Mesothelial cell of epicardium (in vitro differentiated cells): ENCODE data around the gene ARL4D. TPM values are rescaled to one million over a fixed set of nuclear protein-coding genes. Genes with fewer than 3 reads are reported as not detected.

Experiments used
- DNase-seq, 2 experiments: peaks; one replicate each; pipeline ENCODE4 v3.0.0; 2021; ENCODE audit warnings: low spot score in 2 of 2; ENCODE audit not compliant: unreplicated experiment in 2 of 2
- H3K27ac Mint-ChIP-seq: 2 replicates; pipeline ENCODE4 v1.8.0; 2021; ENCODE audit warnings: mixed read lengths
- H3K27me3 Mint-ChIP-seq: 2 replicates; pipeline ENCODE4 v1.8.0; 2021; ENCODE audit warnings: low read depth, mixed read lengths
- H3K36me3 Mint-ChIP-seq: 2 replicates; pipeline ENCODE4 v1.8.0; 2021; ENCODE audit warnings: mixed read lengths
- H3K4me1 Mint-ChIP-seq: 2 replicates; pipeline ENCODE4 v1.8.0; 2021; ENCODE audit warnings: mixed read lengths
- H3K4me3 Mint-ChIP-seq: 2 replicates; pipeline ENCODE4 v1.8.0; 2021; ENCODE audit warnings: mild to moderate bottlenecking, moderate library complexity, mixed read lengths
- H3K9me3 Mint-ChIP-seq: 2 replicates; pipeline ENCODE4 v1.8.0; 2021; ENCODE audit warnings: mixed read lengths
- CTCF ChIP-seq: fragments of 200-600 bp; sonication (generic); IDR thresholded peaks from one replicate; pipeline ENCODE4 v1.5.0; 2021; ENCODE audit warnings: antibody characterized with exemption; ENCODE audit not compliant: unreplicated experiment
- total RNA-seq: library from RNA; stranded (reverse); gene quantifications from 3 replicates; pipeline ENCODE4 v1.2.1, GENCODE V29; 2021

The ARL4D gene
- total RNA-seq, 1 donor from 2014 or later: 8.1 TPM

GRCh38 chr17:43381204-43381603 is 17.6 kb upstream of the ARL4D start:
- DNase-seq: no peak
- peaks cover 5% of the 10 kb centered on the region for H3K4me1 Mint-ChIP-seq
- no peak overlapping the region for H3K4me3 Mint-ChIP-seq
- no peaks in the 10 kb centered on the region for H3K27me3 Mint-ChIP-seq
- no peak for TF ChIP-seq CTCF
- H3K36me3 Mint-ChIP-seq: peaks cover 4% of the 10 kb centered on the region
- H3K27ac Mint-ChIP-seq: no peak overlapping the region
- peaks cover 20% of the 10 kb centered on the region for H3K9me3 Mint-ChIP-seq

DNA sequence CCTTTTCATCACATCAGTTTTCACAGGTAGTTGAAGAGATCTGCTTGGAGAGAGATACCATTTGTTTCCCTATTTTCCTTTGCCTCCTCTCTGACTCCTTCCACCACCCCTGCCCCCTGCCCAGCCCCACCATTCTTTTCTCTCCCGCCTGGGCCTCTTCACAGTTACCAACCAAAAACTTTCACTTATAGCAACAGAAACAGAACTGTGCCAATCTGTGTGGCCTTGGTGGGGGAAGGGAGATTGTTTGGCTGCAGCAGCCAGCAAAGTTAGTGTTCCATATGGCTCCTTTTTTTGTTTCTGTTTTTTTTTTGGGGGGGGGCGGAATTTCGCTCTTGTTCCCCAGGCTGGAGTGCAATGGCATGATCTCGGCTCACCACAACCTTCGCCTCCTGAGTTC is 17.2 kb upstream of the ARL4D start:
- peaks cover 4% of the 10 kb centered on the region for H3K36me3 Mint-ChIP-seq
- DNase-seq: no peak
- H3K27ac Mint-ChIP-seq: no peak overlapping the region
- H3K27me3 Mint-ChIP-seq: no peaks in the 10 kb centered on the region
- peaks cover 5% of the 10 kb centered on the region for H3K4me1 Mint-ChIP-seq
- TF ChIP-seq CTCF: no peak
- peaks cover 20% of the 10 kb centered on the region for H3K9me3 Mint-ChIP-seq
- no peak overlapping the region for H3K4me3 Mint-ChIP-seq

- Mint-ChIP-seq H3K4me3 (no peak overlapping the region), H3K9me3 (peaks cover 20% of the 10 kb centered on the region), H3K4me1 (peaks cover 9% of the 10 kb centered on the region)
Observed at GRCh38 chr17:43382776-43383175, 16.0 kb upstream of the ARL4D start.

GRCh38 chr17:43383372-43383771 is 15.4 kb upstream of the ARL4D start:
- Mint-ChIP-seq H3K27me3 (no peaks in the 10 kb centered on the region), H3K4me3 (no peak overlapping the region), H3K36me3 (peaks cover 4% of the 10 kb centered on the region), H3K4me1 (peaks cover 9% of the 10 kb centered on the region), H3K9me3 (peaks cover 20% of the 10 kb centered on the region), H3K27ac (no peak overlapping the region)
- no peak for TF ChIP-seq CTCF
- DNase-seq: no peak

More at GRCh38 chr17:43382776-43383175, 16.0 kb upstream of the ARL4D start:
- TF ChIP-seq CTCF: no peak
- Mint-ChIP-seq H3K27me3 (no peaks in the 10 kb centered on the region), H3K27ac (no peak overlapping the region), H3K36me3 (peaks cover 4% of the 10 kb centered on the region)
- DNase-seq: no peak

- Mint-ChIP-seq H3K27ac (no peak overlapping the region), H3K4me1 (peaks cover 9% of the 10 kb centered on the region), H3K4me3 (no peak overlapping the region), H3K36me3 (peaks cover 2% of the 10 kb centered on the region), H3K27me3 (no peaks in the 10 kb centered on the region), H3K9me3 (peaks cover 20% of the 10 kb centered on the region)
- no peak for DNase-seq
- TF ChIP-seq CTCF: no peak
Observed at GRCh38 chr17:43383826-43384475, 14.8 kb upstream of the ARL4D start.
